KOPT-K1 (cell line): Measurements from ENCODE around the gene NAALADL1.

Experiments used
- H3K27ac ChIP-seq: fragments of 200-600 bp; sonication (generic); 2 replicates; pipeline ENCODE4 v1.5.1; 2016; ENCODE audit warnings: antibody characterized with exemption, mild to moderate bottlenecking, low read depth, low read length; ENCODE audit not compliant: poor library complexity, severe bottlenecking
- H3K36me3 ChIP-seq: fragments of 200-600 bp; sonication (generic); 2 replicates; pipeline ENCODE4 v1.5.1; 2017; ENCODE audit warnings: antibody characterized with exemption, mild to moderate bottlenecking, low read length, moderate library complexity; ENCODE audit not compliant: insufficient read depth
- H3K9me3 ChIP-seq: fragments of 200-600 bp; sonication (generic); 2 replicates; pipeline ENCODE4 v1.5.1; 2017; ENCODE audit warnings: antibody characterized with exemption, low read length, mild to moderate bottlenecking; ENCODE audit not compliant: insufficient read depth, poor library complexity, severe bottlenecking

The NAALADL1 gene

GRCh38 chr11:65058419-65059054 lies at the start of gene NAALADL1:
NAALADL1 (minus strand) TSS chr11:65058553; CDS start chr11:65058521, 32 bp downstream.
- H3K27ac ChIP-seq = no peak within 1 kb of the TSS
- H3K36me3 ChIP-seq = no peaks in the 10 kb centered on the region
- H3K9me3 ChIP-seq = no peaks in the 10 kb centered on the region

- Histone ChIP-seq H3K36me3 (peaks cover 53% of the 10 kb centered on the region), H3K9me3 (no peaks in the 10 kb centered on the region), H3K27ac (no peak overlapping the region)
Measured at GRCh38 chr11:65107751-65108468, 49.6 kb upstream of the NAALADL1 start.

- peaks cover 61% of the 10 kb centered on the region for H3K36me3 ChIP-seq
- no peaks in the 10 kb centered on the region for H3K9me3 ChIP-seq
Measured at GRCh38 chr11:65107078-65107477, 48.7 kb upstream of the NAALADL1 start.

GRCh38 chr11:65104628-65105027 lies 46.3 kb upstream of the NAALADL1 start:
- H3K36me3 ChIP-seq = peaks cover 63% of the 10 kb centered on the region
- H3K9me3 ChIP-seq = no peaks in the 10 kb centered on the region
- H3K27ac ChIP-seq = no peak overlapping the region

More at GRCh38 chr11:65107078-65107477, 48.7 kb upstream of the NAALADL1 start:
- no peak overlapping the region for H3K27ac ChIP-seq

GRCh38 chr11:65103476-65103875 lies 45.1 kb upstream of the NAALADL1 start:
- H3K36me3 ChIP-seq = peaks cover 62% of the 10 kb centered on the region
- no peaks in the 10 kb centered on the region for H3K9me3 ChIP-seq
- no peak overlapping the region for H3K27ac ChIP-seq

GRCh38 chr11:65102142-65103095 lies 44.1 kb upstream of the NAALADL1 start:
- Histone ChIP-seq H3K36me3 (peaks cover 60% of the 10 kb centered on the region), H3K27ac (no peak overlapping the region), H3K9me3 (no peaks in the 10 kb centered on the region)

- H3K36me3 ChIP-seq = peaks cover 55% of the 10 kb centered on the region
- no peaks in the 10 kb centered on the region for H3K9me3 ChIP-seq
- H3K27ac ChIP-seq = no peak overlapping the region
Measured at GRCh38 chr11:65100674-65101350, 42.5 kb upstream of the NAALADL1 start.

- H3K36me3 ChIP-seq = peaks cover 30% of the 10 kb centered on the region
- peak overlapping the region; percentile 82 for H3K27ac ChIP-seq
Measured at GRCh38 chr11:65096926-65097325, 38.6 kb upstream of the NAALADL1 start.

GRCh38 chr11:65095974-65096806 lies 37.8 kb upstream of the NAALADL1 start, which contains the start of gene VPS51:
VPS51 (plus strand) TSS chr11:65096214; CDS start chr11:65096251, 37 bp downstream.
- Histone ChIP-seq H3K36me3 (peaks cover 25% of the 10 kb centered on the region), H3K9me3 (no peaks in the 10 kb centered on the region), H3K27ac (peak within 1 kb of the TSS; percentile 82)

More at GRCh38 chr11:65096926-65097325, 38.6 kb upstream of the NAALADL1 start:
- no peaks in the 10 kb centered on the region for H3K9me3 ChIP-seq

- H3K9me3 ChIP-seq = no peaks in the 10 kb centered on the region
- peaks cover 18% of the 10 kb centered on the region for H3K36me3 ChIP-seq
- H3K27ac ChIP-seq = peak overlapping the region; percentile 82
Measured at GRCh38 chr11:65095427-65095826, 37.1 kb upstream of the NAALADL1 start.

GRCh38 chr11:65090628-65091027 lies 32.3 kb upstream of the NAALADL1 start:
- Histone ChIP-seq H3K36me3 (peaks cover 43% of the 10 kb centered on the region), H3K27ac (no peak overlapping the region), H3K9me3 (no peaks in the 10 kb centered on the region)

- Histone ChIP-seq H3K27ac (no peak overlapping the region), H3K36me3 (peaks cover 49% of the 10 kb centered on the region)
Measured at GRCh38 chr11:65089621-65090020, 31.3 kb upstream of the NAALADL1 start.

GRCh38 chr11:65087827-65088226 lies 29.5 kb upstream of the NAALADL1 start:
- H3K9me3 ChIP-seq = no peaks in the 10 kb centered on the region
- no peak overlapping the region for H3K27ac ChIP-seq
- H3K36me3 ChIP-seq = peaks cover 51% of the 10 kb centered on the region

More at GRCh38 chr11:65089621-65090020, 31.3 kb upstream of the NAALADL1 start:
- H3K9me3 ChIP-seq = no peaks in the 10 kb centered on the region

- no peak overlapping the region for H3K27ac ChIP-seq
- H3K36me3 ChIP-seq = peaks cover 57% of the 10 kb centered on the region
- H3K9me3 ChIP-seq = no peaks in the 10 kb centered on the region
Measured at GRCh38 chr11:65087216-65087615, 28.9 kb upstream of the NAALADL1 start.
